Measurements from ENCODE around the gene GDPGP1.
"Not testable (repeated sequence)": the region's sequence is repeated elsewhere in the genome, so short reads cannot be mapped to it uniquely, and the experiment has no call there.

GDPGP1 gene, protein sequence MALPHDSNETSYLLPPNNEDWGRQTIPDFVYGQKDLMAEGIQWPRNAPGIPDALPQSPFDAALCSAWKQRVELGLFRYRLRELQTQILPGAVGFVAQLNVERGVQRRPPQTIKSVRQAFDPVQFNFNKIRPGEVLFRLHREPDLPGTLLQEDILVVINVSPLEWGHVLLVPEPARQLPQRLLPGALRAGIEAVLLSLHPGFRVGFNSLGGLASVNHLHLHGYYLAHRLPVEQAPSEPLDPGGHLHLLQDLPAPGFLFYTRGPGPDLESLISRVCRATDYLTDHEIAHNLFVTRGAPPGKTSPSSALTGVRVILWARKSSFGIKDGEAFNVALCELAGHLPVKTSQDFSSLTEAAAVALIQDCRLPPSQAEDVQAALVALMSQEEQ

DNA sequence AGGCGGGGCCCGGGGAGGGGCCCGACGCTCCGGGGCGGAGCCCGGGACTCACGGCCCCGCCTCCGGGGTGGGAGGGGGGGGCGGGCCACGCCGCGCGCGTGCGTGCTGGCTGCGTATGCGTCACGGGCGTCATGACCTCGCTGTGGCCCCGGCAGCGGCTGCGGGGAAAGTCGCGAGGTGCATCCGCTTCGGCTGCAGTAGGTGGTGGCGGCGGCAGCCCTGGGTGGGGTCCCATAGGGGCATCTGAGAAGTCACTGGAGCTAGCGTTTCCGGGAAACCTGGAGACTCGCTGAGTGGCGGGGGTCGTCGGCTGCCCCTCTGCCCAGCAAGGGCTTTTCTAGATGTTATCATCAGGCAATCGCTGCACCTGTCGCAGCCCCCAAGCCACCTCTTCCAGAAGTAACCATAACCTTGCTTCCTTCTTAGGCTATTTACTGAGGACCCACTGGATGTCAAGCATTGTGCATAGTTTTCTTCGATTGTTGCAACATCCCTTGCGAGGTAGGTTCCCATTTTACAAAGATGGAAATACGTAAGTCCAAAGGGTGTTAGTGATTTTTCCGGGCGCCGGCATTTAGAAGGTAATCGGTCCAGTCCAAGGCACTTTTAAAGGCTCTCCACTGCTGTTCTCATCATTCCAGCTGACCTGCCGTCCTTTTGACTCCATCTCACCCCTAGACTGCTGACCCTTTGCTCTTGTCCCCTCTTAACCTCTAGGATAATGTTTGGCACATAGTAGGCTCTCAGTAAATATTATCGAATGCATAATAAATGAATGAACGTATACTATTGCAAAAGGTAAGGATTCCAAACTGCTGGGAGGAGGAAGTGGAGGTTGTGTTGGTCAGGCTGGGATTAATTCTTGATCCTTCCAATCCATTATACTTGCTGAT is at the start of gene GDPGP1:
GDPGP1 (plus strand) TSS at position 114 of the 893 bp plus-strand sequence. CDS start 6,700 bp downstream, outside the sequence.
- peak within 1 kb of the TSS; percentile 90 for H3K4me3 ChIP-seq (ENCODE audit: low read depth, low read length)
- TF ChIP-seq, protein P1, sequence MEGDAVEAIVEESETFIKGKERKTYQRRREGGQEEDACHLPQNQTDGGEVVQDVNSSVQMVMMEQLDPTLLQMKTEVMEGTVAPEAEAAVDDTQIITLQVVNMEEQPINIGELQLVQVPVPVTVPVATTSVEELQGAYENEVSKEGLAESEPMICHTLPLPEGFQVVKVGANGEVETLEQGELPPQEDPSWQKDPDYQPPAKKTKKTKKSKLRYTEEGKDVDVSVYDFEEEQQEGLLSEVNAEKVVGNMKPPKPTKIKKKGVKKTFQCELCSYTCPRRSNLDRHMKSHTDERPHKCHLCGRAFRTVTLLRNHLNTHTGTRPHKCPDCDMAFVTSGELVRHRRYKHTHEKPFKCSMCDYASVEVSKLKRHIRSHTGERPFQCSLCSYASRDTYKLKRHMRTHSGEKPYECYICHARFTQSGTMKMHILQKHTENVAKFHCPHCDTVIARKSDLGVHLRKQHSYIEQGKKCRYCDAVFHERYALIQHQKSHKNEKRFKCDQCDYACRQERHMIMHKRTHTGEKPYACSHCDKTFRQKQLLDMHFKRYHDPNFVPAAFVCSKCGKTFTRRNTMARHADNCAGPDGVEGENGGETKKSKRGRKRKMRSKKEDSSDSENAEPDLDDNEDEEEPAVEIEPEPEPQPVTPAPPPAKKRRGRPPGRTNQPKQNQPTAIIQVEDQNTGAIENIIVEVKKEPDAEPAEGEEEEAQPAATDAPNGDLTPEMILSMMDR (IDR thresholded peaks at IDR 0.05; ENCODE audit: low read depth, low read length, missing control alignments) = no peak
- no peak for DNase-seq (ENCODE audit: low read depth)

DNA sequence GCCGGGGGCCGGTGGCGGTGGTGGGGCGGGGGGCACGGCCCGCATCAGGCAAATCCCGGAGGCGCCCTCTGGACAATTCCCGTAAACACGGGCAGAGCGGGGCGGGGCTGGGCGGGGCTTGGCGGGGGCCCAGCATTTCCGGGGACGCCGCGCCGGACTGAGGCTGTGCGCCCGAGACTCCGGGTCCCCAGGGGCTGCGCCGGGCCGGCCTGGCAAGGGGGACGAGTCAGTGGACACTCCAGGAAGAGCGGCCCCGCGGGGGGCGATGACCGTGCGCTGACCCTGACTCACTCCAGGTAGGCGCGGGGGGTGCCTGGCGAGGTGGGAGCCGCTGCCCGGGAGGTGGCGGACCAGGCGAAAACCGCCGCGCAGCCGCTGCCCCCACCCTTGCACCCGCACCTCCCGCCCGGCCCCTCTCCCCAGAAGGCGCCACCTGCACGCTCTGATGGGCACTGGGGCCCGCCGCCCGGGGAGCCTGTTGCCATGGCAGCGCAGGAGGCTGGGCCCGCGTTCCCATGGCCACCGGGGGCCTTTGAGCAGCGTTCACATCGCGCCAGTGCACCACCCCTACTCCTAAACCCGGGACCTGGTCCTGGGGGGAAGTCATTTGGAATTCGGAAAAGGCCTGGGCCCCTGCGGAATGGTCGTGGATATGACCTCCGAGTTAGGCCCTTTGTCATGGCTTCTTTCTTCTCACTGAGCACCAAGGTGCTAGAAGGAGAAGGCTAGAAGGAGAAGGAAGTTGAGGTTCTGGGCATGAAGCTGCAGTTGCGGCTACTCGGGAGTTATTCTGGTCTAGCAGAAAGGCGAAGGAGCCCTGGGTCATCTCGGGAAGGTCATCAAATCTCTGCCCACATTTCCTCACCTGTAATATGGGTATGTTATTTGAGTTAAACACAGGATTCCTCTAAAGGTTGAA is 49.0 kb upstream of the GDPGP1 start:
- H3K4me3 ChIP-seq (ENCODE audit: low read depth, low read length) = peak overlapping the region; percentile 74
- TF ChIP-seq, protein P1 (IDR thresholded peaks at IDR 0.05; ENCODE audit: low read depth, low read length, missing control alignments) = no peak
- DNase-seq (ENCODE audit: low read depth) = no peak

DNA sequence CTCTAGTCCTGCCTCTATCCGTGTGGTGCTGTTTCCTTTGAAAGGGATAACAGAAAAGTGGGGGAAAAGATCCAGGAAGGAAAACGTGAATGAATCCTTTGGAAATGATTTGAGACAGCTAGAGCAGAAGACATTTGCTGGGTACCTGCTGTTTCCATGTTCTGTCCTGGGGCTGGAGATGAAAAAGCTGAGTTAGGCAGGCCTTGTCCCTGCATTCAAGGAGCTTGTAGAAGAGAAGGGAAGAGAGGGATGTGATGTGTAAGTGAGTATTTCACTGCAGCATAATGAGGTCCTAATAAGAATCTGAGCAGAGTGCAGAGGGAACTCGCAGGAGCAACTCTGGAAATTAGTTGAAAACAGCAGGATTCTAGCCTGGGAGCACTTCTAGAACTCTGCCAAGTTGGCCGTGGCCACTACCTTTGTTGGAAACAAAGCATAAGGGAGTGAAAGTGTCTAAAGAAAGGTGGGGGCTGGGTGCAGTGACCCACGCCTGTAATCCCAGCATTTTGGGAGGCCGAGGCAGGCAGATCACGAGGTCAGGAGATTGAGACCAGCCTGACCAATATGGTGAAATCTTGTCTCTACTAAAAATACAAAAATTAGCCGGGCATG is 46.6 kb upstream of the GDPGP1 start:
- no peak for DNase-seq (ENCODE audit: low read depth)
- no peak overlapping the region for H3K4me3 ChIP-seq (ENCODE audit: low read depth, low read length)
- TF ChIP-seq, protein P1 (IDR thresholded peaks at IDR 0.05; ENCODE audit: low read depth, low read length, missing control alignments) = no peak

DNA sequence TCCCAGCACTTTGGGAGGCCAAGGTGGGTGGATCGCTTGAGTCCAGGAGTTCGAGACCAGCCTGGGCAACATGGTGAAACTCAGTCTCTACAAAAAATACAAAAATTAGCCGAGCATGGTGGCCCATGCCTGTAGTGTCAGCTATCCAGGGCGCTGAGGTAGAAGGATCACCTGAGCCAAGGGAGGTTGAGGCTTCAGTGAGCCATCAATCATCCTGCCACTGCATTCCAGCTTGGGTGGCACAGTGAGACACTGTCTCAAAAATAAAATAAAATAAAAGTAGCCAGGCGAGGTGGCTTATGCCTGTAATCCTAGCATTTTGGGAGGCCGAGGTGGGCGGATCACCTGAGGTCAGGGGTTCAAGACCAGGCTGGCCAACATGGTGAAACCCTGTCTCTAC is 45.9 kb upstream of the GDPGP1 start:
- DNase-seq (ENCODE audit: low read depth) = not testable (repeated sequence)

DNA sequence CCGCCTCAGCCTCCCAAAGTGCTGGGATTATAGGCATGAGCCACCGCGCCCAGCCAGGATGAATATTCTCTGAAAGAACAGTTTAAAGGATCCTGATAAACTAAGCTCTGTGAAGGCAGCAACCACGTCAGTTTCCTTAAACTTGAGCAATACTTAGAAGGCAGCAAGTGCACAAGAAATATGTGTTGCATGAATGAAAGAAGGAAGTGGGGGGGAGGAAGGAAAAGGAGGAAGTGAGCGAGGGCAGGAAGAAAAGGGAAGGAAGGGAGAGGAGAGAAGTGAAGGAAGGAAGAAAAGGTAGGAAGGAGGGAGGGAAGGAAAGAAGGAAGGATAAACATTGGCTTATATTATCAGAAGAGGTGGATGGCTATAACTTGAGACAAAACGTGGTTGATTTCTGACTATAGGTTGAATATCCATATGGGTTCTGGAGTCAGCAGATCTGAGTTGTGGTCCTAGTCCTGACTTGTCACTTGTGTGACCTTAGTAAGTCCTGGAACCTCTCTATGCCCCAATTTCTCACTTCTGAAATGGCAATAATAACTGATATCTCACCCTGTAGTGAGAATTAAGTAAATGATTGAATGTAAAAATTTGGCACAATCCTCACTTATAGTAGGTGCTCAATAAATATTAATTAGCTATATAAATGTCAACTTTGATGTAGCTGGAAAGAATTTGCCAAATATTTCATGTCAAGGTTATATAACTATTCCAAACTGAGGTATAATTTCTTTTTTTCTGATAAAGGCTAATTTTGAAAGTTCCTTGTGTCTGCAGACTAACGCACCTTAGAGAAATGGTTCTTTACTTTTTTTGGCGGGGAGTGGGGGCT is 44.9 kb upstream of the GDPGP1 start:
- DNase-seq (ENCODE audit: low read depth) = no peak
- no peak overlapping the region for H3K4me3 ChIP-seq (ENCODE audit: low read depth, low read length)
- TF ChIP-seq, protein P1 (IDR thresholded peaks at IDR 0.05; ENCODE audit: low read depth, low read length, missing control alignments) = no peak

More for the DNA sequence above, 45.9 kb upstream of the GDPGP1 start:
- not testable (repeated sequence) for H3K4me3 ChIP-seq (ENCODE audit: low read depth, low read length)

DNA sequence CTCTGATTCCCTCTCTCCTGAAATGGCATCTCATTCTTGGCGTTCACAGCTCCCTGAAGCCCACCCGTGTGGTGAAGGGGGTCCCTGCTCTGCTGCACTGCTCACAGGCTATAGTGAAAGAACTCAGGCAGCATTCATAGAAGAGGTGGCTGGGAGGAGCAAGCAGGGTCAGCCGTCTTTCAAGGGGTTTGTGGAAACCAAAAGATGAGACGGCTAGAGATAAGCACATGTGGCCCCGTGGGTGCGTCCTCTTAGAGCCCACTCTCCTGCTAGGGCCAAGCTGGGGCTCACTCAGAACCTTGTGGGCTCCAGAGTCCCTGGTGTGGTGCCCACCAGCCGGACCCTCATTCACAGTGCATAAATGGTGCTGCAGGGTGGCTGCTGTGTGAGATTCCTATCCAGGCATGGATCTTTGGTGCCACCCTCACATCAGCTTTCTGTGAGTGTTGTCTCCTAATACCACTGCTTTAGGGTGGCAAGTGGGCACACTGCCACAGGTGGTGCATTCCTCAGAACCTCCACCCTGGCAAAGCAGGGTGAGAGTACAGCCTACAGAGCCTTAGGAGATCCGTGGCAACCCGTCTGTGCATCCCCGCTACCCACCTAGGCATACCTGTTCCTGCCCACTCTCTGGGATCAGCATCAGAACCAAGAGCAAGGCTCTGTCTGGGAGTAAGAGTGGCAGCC is 44.1 kb upstream of the GDPGP1 start:
- DNase-seq (ENCODE audit: low read depth) = no peak
- TF ChIP-seq, protein P1 (IDR thresholded peaks at IDR 0.05; ENCODE audit: low read depth, low read length, missing control alignments) = no peak
- no peak overlapping the region for H3K4me3 ChIP-seq (ENCODE audit: low read depth, low read length)

All from GM12864 (cell line).